ENCODE data around the gene HECW1. TPM values are rescaled to one million over a fixed set of nuclear protein-coding genes. Genes with fewer than 3 reads are reported as not detected.
"Not testable (repeated sequence)": the region's sequence is repeated elsewhere in the genome, so short reads cannot be mapped to it uniquely, and the experiment has no call there.

Gene HECW1
- total RNA-seq, 2 donors from 2014 or later: not detected

GRCh38 chr7:43169076-43169475 is 56.6 kb downstream of the HECW1 start:
- Mint-ChIP-seq H3K36me3 (no peaks in the 10 kb centered on the region), H3K9me3 (no peaks in the 10 kb centered on the region), H3K27ac (no peak overlapping the region)
- ATAC-seq (no peak), DNase-seq (ENCODE audit: low spot score in 2 of 2) (no peak)

GRCh38 chr7:43170571-43170970 is 58.1 kb downstream of the HECW1 start:
- H3K9me3 Mint-ChIP-seq: no peaks in the 10 kb centered on the region
- no peaks in the 10 kb centered on the region for H3K36me3 Mint-ChIP-seq
- ATAC-seq: no peak
- peak overlapping the region in 1 of 2 donors; percentile 77 for H3K27ac Mint-ChIP-seq
- DNase-seq (ENCODE audit: low spot score in 2 of 2): no peak

- Mint-ChIP-seq H3K36me3 (no peaks in the 10 kb centered on the region), H3K9me3 (no peaks in the 10 kb centered on the region), H3K27ac (no peak overlapping the region)
- DNase-seq (ENCODE audit: low spot score in 2 of 2) (no peak), ATAC-seq (no peak)
Observed at GRCh38 chr7:43175570-43176200, 63.2 kb downstream of the HECW1 start.

GRCh38 chr7:43179393-43179792 is 66.9 kb downstream of the HECW1 start:
- H3K36me3 Mint-ChIP-seq: no peaks in the 10 kb centered on the region
- H3K9me3 Mint-ChIP-seq: no peaks in the 10 kb centered on the region
- no peak for ATAC-seq
- DNase-seq (ENCODE audit: low spot score in 2 of 2): no peak
- no peak overlapping the region for H3K27ac Mint-ChIP-seq

GRCh38 chr7:43192806-43193460 is 80.5 kb downstream of the HECW1 start:
- Mint-ChIP-seq H3K27ac (no peak overlapping the region), H3K36me3 (no peaks in the 10 kb centered on the region), H3K9me3 (no peaks in the 10 kb centered on the region)
- DNase-seq (ENCODE audit: low spot score in 2 of 2) (no peak), ATAC-seq (no peak)

GRCh38 chr7:43193893-43194292 is 81.4 kb downstream of the HECW1 start:
- no peaks in the 10 kb centered on the region for H3K9me3 Mint-ChIP-seq
- H3K27ac Mint-ChIP-seq: no peak overlapping the region
- H3K36me3 Mint-ChIP-seq: no peaks in the 10 kb centered on the region
- DNase-seq (ENCODE audit: low spot score in 2 of 2) (no peak), ATAC-seq (no peak)

- no peaks in the 10 kb centered on the region for H3K36me3 Mint-ChIP-seq
- no peak for DNase-seq (ENCODE audit: low spot score in 2 of 2)
- ATAC-seq: no peak
- H3K27ac Mint-ChIP-seq: no peak overlapping the region
- no peaks in the 10 kb centered on the region for H3K9me3 Mint-ChIP-seq
Observed at GRCh38 chr7:43195256-43195655, 82.8 kb downstream of the HECW1 start.

GRCh38 chr7:43195768-43196167 is 83.3 kb downstream of the HECW1 start:
- Mint-ChIP-seq H3K9me3 (no peaks in the 10 kb centered on the region), H3K27ac (no peak overlapping the region), H3K36me3 (no peaks in the 10 kb centered on the region)
- DNase-seq (ENCODE audit: low spot score in 2 of 2) (no peak), ATAC-seq (no peak)

- H3K27ac Mint-ChIP-seq: no peak overlapping the region
- no peaks in the 10 kb centered on the region for H3K9me3 Mint-ChIP-seq
- no peaks in the 10 kb centered on the region for H3K36me3 Mint-ChIP-seq
- ATAC-seq (no peak), DNase-seq (ENCODE audit: low spot score in 2 of 2) (no peak)
Observed at GRCh38 chr7:43196379-43196778, 83.9 kb downstream of the HECW1 start.

- ATAC-seq: no peak
- no peak overlapping the region for H3K27ac Mint-ChIP-seq
- no peaks in the 10 kb centered on the region for H3K9me3 Mint-ChIP-seq
- no peaks in the 10 kb centered on the region for H3K36me3 Mint-ChIP-seq
- no peak for DNase-seq (ENCODE audit: low spot score in 2 of 2)
Observed at GRCh38 chr7:43198016-43198415, 85.6 kb downstream of the HECW1 start.

GRCh38 chr7:43198599-43199090 is 86.2 kb downstream of the HECW1 start:
- DNase-seq (ENCODE audit: low spot score in 2 of 2) (no peak), ATAC-seq (no peak)
- no peaks in the 10 kb centered on the region for H3K9me3 Mint-ChIP-seq
- H3K36me3 Mint-ChIP-seq: no peaks in the 10 kb centered on the region
- no peak overlapping the region for H3K27ac Mint-ChIP-seq

GRCh38 chr7:43199371-43200160 is 87.1 kb downstream of the HECW1 start:
- DNase-seq (ENCODE audit: low spot score in 2 of 2) (no peak), ATAC-seq (no peak)
- Mint-ChIP-seq H3K9me3 (no peaks in the 10 kb centered on the region), H3K36me3 (no peaks in the 10 kb centered on the region), H3K27ac (no peak overlapping the region)

- Mint-ChIP-seq H3K27ac (no peak overlapping the region), H3K9me3 (no peaks in the 10 kb centered on the region), H3K36me3 (no peaks in the 10 kb centered on the region)
- DNase-seq (ENCODE audit: low spot score in 2 of 2) (no peak), ATAC-seq (no peak)
Observed at GRCh38 chr7:43201912-43202311, 89.5 kb downstream of the HECW1 start.

GRCh38 chr7:43204081-43204480 is 91.6 kb downstream of the HECW1 start:
- Mint-ChIP-seq H3K27ac (no peak overlapping the region), H3K9me3 (no peaks in the 10 kb centered on the region), H3K36me3 (no peaks in the 10 kb centered on the region)
- DNase-seq (ENCODE audit: low spot score in 2 of 2) (no peak), ATAC-seq (no peak)

- no peak for ATAC-seq
Observed at GRCh38 chr7:43205171-43205795, 92.8 kb downstream of the HECW1 start.

GRCh38 chr7:43208242-43208641 is 95.8 kb downstream of the HECW1 start:
- DNase-seq (ENCODE audit: low spot score in 2 of 2): no peak
- H3K9me3 Mint-ChIP-seq: no peaks in the 10 kb centered on the region
- no peak overlapping the region for H3K27ac Mint-ChIP-seq
- ATAC-seq: no peak
- no peaks in the 10 kb centered on the region for H3K36me3 Mint-ChIP-seq

More at GRCh38 chr7:43205171-43205795, 92.8 kb downstream of the HECW1 start:
- no peak for DNase-seq (ENCODE audit: low spot score in 2 of 2)
- no peaks in the 10 kb centered on the region for H3K36me3 Mint-ChIP-seq
- H3K27ac Mint-ChIP-seq: no peak overlapping the region
- H3K9me3 Mint-ChIP-seq: no peaks in the 10 kb centered on the region

GRCh38 chr7:43210539-43210938 is 98.1 kb downstream of the HECW1 start:
- not testable (repeated sequence) for H3K27ac Mint-ChIP-seq; DNase-seq (ENCODE audit: low spot score in 2 of 2); H3K9me3 Mint-ChIP-seq; ATAC-seq; H3K36me3 Mint-ChIP-seq

Data from activated naive CD4-positive, alpha-beta T cell treated with anti-CD3 and anti-CD28 coated beads, Interleukin-2, amount 50 U/mL, for 72 hours (primary cell).